HG03175 (cell line): ENCODE data around the gene P3H2.
A peak's percentile ranks its signal among the peaks of the same experiment; 100 is the strongest.
"Not testable (repeated sequence)": the region's sequence is repeated elsewhere in the genome, so short reads cannot be mapped to it uniquely, and the experiment has no call there.

Source experiments
- ATAC-seq: cut with Tn5 transposase; IDR thresholded peaks from one replicate; pipeline ENCODE4 v1.9.1; 2021; ENCODE audit warnings: mild to moderate bottlenecking, moderate library complexity; ENCODE audit not compliant: unreplicated experiment

The P3H2 gene

DNA sequence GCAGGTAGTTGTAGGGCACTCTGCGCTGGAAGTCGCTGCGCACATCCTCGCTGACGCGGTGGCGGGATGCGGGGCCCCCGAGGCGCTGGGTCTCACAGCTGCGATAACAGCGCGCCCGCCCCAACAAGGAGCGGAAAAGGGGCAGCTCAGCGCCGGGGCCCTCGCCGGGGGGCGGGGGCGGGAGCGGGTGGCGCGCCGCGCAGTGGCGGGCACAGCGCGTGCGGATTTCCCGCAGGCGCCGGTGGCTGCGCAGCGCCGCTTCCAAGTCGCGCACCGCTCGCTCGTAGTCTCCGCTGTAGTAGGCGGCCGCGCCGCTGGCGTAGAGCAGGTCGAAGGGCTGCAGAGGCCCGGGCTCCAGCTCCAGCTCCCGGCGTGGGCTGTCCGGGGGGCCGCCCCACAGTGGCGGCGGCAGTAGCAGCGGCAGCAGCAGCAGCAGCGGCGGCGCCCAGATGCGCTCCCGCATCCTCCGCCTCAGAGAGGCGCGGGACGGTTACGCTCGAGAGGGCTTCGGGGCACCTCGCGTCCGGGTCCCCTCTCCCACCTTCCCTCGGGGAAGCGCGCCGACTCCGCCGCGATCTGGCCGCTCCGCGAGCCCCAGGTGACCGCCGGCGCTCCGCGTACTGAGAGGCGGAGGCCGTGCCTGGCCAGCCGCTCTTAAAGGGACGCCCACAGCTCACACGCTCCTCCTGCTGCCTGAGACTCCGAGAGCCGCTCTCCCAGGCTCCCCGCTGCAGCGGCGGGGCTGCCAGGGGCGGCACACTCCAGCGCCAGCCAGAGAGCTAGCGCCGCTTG, at the start of gene P3H2:
Gene P3H2 (minus strand): TSS at position 629 of the 792 bp plus-strand sequence. CDS start 166 bp downstream, at position 463.
- ATAC-seq, result peak; percentile 52

- ATAC-seq, result no peak
These were observed 49.2 kb upstream of the P3H2 start for GRCh38 chr3:190169877-190170276.

GRCh38 chr3:190169243-190169642, 48.5 kb upstream of the P3H2 start:
- ATAC-seq, result no peak

DNA sequence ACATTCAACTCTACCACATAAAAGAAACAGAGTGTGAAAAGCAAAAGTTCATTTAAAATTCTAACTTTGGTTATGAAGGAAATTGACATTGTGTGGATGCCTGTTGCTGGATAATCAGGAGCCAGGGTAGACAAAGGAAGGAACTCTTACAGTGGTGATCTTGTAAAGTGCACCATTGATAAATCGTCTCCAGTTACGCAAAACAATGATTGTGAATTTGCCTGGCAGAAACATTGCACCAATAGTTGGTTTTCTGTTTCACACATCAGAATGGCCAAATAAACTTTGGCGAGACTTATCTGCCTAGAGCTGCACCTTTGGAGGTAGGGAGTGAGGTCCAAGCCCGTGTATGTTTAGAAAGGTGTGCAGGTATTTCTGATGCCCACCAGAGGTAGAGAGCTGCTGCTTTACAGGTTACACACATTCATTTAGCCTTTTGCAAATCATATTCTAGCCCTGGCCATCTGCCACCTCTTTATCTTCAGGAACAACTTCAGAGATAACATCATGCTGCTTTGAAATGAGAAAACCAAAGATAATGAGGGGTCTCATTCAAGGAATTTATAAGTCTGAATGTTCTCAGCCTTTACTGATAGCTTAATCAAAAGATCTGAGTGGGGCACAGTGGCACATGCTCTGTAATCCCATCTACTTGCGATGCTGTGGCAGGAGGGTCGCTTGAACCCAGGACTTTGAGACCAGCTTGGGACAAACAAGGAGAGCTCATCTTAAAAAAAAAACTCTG, 47.4 kb upstream of the P3H2 start:
- no peak for ATAC-seq

- no peak for ATAC-seq
These were observed 46.3 kb upstream of the P3H2 start for GRCh38 chr3:190166948-190167347.

DNA sequence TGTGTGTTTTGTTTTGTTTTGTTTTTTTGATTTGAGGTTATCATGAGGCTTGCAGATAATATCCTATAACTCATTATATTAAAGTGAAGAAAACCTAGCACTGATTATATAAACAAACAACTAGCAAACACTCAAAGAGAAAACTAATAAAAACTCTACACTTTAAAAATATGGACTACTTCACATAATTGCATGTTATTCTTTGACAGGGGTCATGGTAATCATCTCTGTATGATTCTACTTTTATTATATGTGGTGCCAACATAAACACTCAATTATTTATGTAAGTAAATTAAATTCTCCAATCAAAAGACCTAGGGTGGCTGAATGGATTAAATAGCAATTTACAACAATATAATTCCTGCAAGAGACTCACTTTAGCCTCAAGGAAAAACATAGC, 44.6 kb upstream of the P3H2 start:
- no peak for ATAC-seq

DNA sequence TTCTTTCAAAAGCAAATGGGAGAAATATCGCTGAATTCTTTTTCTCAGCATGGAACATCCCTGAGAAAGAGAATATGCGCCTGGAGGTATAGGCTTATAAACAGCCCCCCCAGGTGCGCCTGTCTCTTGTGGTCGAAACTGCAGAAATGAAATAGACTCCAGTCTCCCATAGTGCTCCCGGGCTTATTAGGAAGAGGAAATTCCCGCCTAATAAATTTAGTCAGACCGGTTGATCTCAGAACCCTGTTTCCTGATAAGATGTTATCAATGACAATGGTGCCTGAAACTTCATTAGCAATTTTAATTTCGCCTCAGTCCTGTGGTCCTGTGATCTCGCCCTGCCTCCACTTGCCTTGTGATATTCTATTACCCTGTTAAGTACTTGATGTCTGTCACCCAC, 41.3 kb upstream of the P3H2 start:
- not testable (repeated sequence) for ATAC-seq

DNA sequence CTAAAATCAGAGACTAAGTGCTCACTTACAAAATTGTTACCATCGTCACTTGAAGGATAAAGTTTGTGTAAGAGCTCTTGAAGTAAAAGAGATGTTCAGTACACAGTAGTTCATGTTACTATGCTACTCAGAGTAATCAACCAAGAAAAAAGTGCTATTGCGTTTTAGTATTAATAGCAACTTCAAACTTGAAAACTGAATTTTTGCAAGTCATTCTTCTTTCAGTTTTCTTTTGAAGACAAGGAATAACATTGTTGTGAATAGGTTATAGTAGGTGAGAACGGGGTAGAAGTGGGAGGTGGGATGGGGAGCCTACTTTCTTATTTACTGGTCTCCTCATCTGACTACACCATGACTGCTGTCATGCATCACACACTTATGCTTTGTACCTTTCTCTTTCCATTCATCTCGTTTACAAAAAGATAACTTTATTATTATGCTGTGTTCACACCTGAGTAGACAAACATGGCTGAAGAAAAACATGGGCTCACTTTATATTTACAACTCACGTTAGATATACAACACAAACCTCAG, 39.3 kb upstream of the P3H2 start:
- ATAC-seq, result no peak

- ATAC-seq, result no peak
These were observed 37.6 kb upstream of the P3H2 start for GRCh38 chr3:190158261-190158660.

GRCh38 chr3:190155752-190156151, 35.1 kb upstream of the P3H2 start:
- ATAC-seq, result no peak

- no peak for ATAC-seq
These were observed 30.0 kb upstream of the P3H2 start for GRCh38 chr3:190150681-190151080.

DNA sequence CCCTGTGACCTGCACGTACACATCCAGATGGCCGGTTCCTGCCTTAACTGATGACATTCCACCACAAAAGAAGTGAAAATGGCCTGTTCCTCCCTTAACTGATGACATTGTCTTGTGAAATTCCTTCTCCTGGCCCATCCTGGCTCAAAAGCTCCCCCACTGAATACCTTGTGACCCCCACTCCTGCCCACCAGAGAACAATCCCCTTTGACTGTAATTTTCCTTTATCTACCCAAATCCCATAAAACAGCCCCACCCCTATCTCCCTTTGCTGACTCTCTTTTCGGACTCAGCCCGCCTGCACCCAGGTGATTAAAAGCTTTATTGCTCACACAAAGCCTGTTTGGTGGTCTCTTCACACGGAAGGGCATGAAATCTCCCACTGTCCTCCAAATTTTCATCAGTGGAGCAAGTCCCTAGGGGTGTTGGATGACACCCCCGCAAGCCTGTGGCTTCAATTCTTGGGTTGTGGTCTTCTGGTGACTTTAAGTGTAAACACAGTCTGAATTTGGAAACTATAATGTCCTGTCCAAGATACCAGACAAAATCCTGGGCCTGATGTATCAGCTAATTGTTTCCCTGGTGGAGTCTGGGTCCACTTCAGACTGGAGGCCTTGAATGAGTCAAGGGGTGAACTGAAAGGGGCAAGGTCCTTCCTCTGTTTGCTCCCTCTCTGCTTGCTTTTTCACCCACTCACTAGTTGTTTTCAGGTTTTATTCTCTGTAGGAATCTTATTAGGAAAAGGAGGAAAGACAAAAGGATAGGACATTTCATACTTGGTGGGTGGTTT, 29.3 kb upstream of the P3H2 start:
- not testable (repeated sequence) for ATAC-seq

DNA sequence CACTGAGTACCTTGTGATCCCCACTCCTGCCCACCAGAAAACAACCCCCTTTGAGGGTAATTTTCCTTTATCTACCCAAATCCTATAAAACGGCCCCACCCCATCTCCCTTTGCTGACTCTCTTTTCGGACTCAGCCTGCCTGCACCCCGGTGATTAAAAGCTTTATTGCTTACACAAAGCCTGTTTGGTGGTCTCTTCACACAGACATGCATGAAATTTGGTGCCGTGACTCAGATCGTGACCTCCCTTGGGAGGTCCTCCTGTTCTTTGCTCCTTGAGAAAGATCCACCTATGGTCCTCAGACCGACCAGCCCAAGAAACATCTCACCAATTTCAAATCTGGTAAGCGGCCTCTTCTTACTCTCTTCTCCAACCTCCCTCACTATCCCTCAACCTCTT, 24.1 kb upstream of the P3H2 start:
- ATAC-seq, result not testable (repeated sequence)

DNA sequence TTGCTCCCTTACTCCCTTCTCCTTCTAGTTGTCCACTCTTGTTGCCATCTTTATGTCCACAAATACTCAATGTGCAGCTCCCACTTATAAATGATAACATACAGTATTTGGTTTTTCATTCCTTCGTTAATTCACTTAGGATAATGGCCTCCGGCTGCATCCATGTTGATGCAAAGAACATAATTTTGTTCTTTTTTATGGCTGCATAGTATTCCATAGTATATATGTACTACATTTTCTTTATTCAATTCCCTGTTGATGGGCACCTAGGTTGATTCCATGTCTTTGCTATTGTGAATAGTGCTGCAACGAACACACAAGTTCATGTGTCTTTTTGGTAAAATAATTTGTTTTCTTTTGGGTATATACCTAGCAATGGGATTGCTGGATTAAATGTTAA, 21.3 kb upstream of the P3H2 start:
- no peak for ATAC-seq

DNA sequence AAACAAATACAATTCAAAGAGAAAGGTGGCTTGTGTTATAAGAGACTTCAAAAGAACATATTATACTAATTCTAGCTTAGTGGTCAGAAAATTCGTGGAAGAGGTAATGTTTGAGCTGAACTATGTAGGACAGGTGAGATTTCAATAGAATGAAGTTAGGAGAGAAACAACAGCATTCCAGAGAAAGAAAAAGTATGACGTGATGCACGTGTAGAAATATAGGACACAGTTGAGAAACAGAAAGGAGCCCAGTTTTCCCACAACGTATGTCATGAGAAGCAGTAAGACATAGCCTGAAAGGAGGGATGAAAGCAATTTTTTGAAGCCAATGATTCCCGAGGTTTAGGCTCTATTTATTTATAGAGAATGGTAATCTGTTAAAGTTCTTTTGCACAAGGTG, 18.7 kb upstream of the P3H2 start:
- ATAC-seq, result no peak

DNA sequence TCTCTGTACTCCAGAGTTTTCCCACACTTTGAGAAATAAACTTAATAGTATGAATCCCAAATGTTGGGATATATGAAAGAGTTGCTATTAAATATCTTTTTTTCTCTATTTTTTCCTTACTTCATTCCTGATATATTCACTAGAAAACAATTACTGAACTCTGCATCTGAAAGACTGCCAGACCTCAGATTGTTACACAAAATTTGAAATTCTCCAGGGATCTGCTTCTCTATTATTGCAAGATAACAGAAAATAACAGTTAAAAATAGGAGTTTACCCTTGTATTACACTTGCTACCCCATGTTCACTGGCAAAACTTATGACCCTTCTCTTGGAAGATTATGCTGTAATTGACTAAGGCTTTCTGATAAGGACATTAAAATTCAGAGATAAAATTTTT, 11.7 kb upstream of the P3H2 start:
- no peak for ATAC-seq

DNA sequence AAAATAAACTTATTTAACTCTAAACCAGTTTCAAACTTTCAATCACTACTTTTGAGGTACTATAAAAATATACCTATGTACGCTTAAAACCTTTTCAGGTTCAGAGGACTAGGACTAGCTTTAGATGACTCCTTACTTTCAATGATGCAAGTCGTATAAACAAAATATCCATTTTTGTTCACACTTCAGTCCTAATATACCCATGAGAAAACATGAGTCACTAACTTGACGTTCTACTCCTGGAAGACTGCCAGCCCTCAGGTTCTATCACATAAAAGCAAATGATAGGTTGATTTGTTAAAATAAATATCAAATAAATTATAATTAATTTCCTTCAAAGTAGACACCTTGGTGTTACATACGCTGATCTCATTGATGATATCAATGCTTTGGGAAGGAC, 10.6 kb upstream of the P3H2 start:
- no peak for ATAC-seq

DNA sequence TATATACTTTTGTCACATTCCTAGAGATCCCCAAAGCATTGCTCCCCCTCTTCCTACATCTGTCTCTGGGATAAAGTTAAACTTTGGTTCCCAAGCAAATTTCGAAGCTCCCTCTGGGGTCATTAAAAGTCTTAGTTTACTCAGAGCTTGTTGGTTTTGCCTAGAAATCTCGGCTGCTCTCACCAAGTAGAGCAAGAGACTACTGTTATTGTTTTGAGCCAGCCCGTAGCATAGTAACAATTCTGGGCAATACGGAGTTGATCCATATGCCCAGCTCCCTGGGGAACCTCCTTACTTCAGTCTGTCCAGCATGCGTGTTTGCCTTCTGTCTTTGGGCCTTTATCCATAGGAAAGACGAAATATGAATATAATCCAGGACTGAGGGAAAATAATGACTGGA, 10.0 kb upstream of the P3H2 start:
- no peak for ATAC-seq

GRCh38 chr3:190130037-190130436, 9.3 kb upstream of the P3H2 start:
- ATAC-seq, result no peak

DNA sequence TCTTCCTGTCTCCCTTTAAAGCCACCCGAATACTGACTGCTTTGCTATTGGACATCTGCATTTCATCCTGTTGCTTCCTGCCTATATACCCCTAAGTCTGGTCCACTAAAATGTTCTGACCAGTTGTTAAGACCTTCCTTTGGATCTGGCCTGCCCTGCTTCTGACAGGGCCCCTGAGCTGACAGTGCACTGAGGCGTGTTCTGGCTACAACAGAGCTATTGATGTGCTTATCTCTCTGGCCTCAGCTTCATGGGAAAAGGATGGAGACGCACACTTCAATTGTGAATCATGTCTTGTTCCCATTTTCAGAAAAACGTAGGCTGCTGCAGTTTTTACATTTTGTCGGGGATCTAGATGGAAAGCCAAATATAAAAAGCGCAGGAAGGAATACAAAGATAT, 7.1 kb upstream of the P3H2 start:
- no peak for ATAC-seq

- no peak for ATAC-seq
These were observed 6.5 kb upstream of the P3H2 start for GRCh38 chr3:190127195-190127594.
